Measurements from ENCODE around the gene BCAP31.
"Not testable (repeated sequence)": the region's sequence is repeated elsewhere in the genome, so short reads cannot be mapped to it uniquely, and the experiment has no call there.

Gene BCAP31

GRCh38 chrX:153688506-153688905 lies 35.7 kb downstream of the BCAP31 start:
- H3K27me3 ChIP-seq (replicated peaks; ENCODE audit: control insufficient read depth, insufficient read depth, low read length): no peaks in the 10 kb centered on the region
- H3K9me3 ChIP-seq (ENCODE audit: control insufficient read depth, low read length): peaks cover 5% of the 10 kb centered on the region
- H3K9ac ChIP-seq (ENCODE audit: low read length): no peak overlapping the region
- H3K4me1 ChIP-seq (ENCODE audit: control insufficient read depth, insufficient read depth, low read length): peaks cover 7% of the 10 kb centered on the region
- peak overlapping the region; percentile 71 for H3K4me3 ChIP-seq (ENCODE audit: low read length)
- no peaks in the 10 kb centered on the region for H3K36me3 ChIP-seq (ENCODE audit: control insufficient read depth, insufficient read depth, low read length, severe bottlenecking)
- peak; percentile 20 for DNase-seq (ENCODE audit: low read depth)

GRCh38 chrX:153688071-153688470 lies 36.1 kb downstream of the BCAP31 start:
- H3K36me3 ChIP-seq (ENCODE audit: control insufficient read depth, insufficient read depth, low read length, severe bottlenecking): no peaks in the 10 kb centered on the region
- peaks cover 7% of the 10 kb centered on the region for H3K4me1 ChIP-seq (ENCODE audit: control insufficient read depth, insufficient read depth, low read length)
- no peaks in the 10 kb centered on the region for H3K27me3 ChIP-seq (replicated peaks; ENCODE audit: control insufficient read depth, insufficient read depth, low read length)
- no peak overlapping the region for H3K9ac ChIP-seq (ENCODE audit: low read length)
- H3K9me3 ChIP-seq (ENCODE audit: control insufficient read depth, low read length): peaks cover 6% of the 10 kb centered on the region
- peak; percentile 27 for DNase-seq (ENCODE audit: low read depth)
- H3K4me3 ChIP-seq (ENCODE audit: low read length): no peak overlapping the region

- Histone ChIP-seq H3K27me3 (replicated peaks; ENCODE audit: control insufficient read depth, insufficient read depth, low read length) (no peaks in the 10 kb centered on the region), H3K4me1 (ENCODE audit: control insufficient read depth, insufficient read depth, low read length) (peaks cover 7% of the 10 kb centered on the region), H3K4me3 (ENCODE audit: low read length) (peak within 1 kb of the TSS; percentile 71), H3K9ac (ENCODE audit: low read length) (no peak within 1 kb of the TSS), H3K36me3 (ENCODE audit: control insufficient read depth, insufficient read depth, low read length, severe bottlenecking) (no peaks in the 10 kb centered on the region), H3K9me3 (ENCODE audit: control insufficient read depth, low read length) (peaks cover 6% of the 10 kb centered on the region)
- peak; percentile 79 for DNase-seq (ENCODE audit: low read depth)
Observed at GRCh38 chrX:153687121-153688039, 36.8 kb downstream of the BCAP31 start, which contains the start of gene SLC6A8. Gene SLC6A8 (plus strand): TSS chrX:153687926. CDS start chrX:153688575, 649 bp downstream.

- Histone ChIP-seq H3K4me3 (ENCODE audit: low read length) (no peak overlapping the region), H3K9me3 (ENCODE audit: control insufficient read depth, low read length) (peaks cover 6% of the 10 kb centered on the region), H3K4me1 (ENCODE audit: control insufficient read depth, insufficient read depth, low read length) (peaks cover 7% of the 10 kb centered on the region), H3K27me3 (replicated peaks; ENCODE audit: control insufficient read depth, insufficient read depth, low read length) (no peaks in the 10 kb centered on the region), H3K9ac (ENCODE audit: low read length) (no peak overlapping the region), H3K36me3 (ENCODE audit: control insufficient read depth, insufficient read depth, low read length, severe bottlenecking) (no peaks in the 10 kb centered on the region)
- no peak for DNase-seq (ENCODE audit: low read depth)
Observed at GRCh38 chrX:153686711-153687110, 37.5 kb downstream of the BCAP31 start.

- H3K9me3 ChIP-seq (ENCODE audit: control insufficient read depth, low read length): peaks cover 6% of the 10 kb centered on the region
- peaks cover 7% of the 10 kb centered on the region for H3K4me1 ChIP-seq (ENCODE audit: control insufficient read depth, insufficient read depth, low read length)
- peaks cover 3% of the 10 kb centered on the region for H3K27me3 ChIP-seq (replicated peaks; ENCODE audit: control insufficient read depth, insufficient read depth, low read length)
- H3K4me3 ChIP-seq (ENCODE audit: low read length): no peak overlapping the region
- H3K36me3 ChIP-seq (ENCODE audit: control insufficient read depth, insufficient read depth, low read length, severe bottlenecking): no peaks in the 10 kb centered on the region
- no peak for DNase-seq (ENCODE audit: low read depth)
- H3K9ac ChIP-seq (ENCODE audit: low read length): no peak overlapping the region
Observed at GRCh38 chrX:153685751-153686696, 38.2 kb downstream of the BCAP31 start.

- no peak overlapping the region for H3K4me3 ChIP-seq (ENCODE audit: low read length)
- H3K27me3 ChIP-seq (replicated peaks; ENCODE audit: control insufficient read depth, insufficient read depth, low read length): peaks cover 5% of the 10 kb centered on the region
- H3K4me1 ChIP-seq (ENCODE audit: control insufficient read depth, insufficient read depth, low read length): peaks cover 6% of the 10 kb centered on the region
- no peaks in the 10 kb centered on the region for H3K36me3 ChIP-seq (ENCODE audit: control insufficient read depth, insufficient read depth, low read length, severe bottlenecking)
- no peak overlapping the region for H3K9ac ChIP-seq (ENCODE audit: low read length)
- DNase-seq (ENCODE audit: low read depth): no peak
- H3K9me3 ChIP-seq (ENCODE audit: control insufficient read depth, low read length): peaks cover 6% of the 10 kb centered on the region
Observed at GRCh38 chrX:153685156-153685536, 39.0 kb downstream of the BCAP31 start.

GRCh38 chrX:153684467-153685155 lies 39.6 kb downstream of the BCAP31 start:
- H3K4me1 ChIP-seq (ENCODE audit: control insufficient read depth, insufficient read depth, low read length): peaks cover under 1% of the 10 kb centered on the region
- peaks cover 9% of the 10 kb centered on the region for H3K27me3 ChIP-seq (replicated peaks; ENCODE audit: control insufficient read depth, insufficient read depth, low read length)
- H3K36me3 ChIP-seq (ENCODE audit: control insufficient read depth, insufficient read depth, low read length, severe bottlenecking): no peaks in the 10 kb centered on the region
- no peak for DNase-seq (ENCODE audit: low read depth)
- H3K4me3 ChIP-seq (ENCODE audit: low read length): no peak overlapping the region
- no peak overlapping the region for H3K9ac ChIP-seq (ENCODE audit: low read length)
- peaks cover 6% of the 10 kb centered on the region for H3K9me3 ChIP-seq (ENCODE audit: control insufficient read depth, low read length)

- not testable (repeated sequence) for H3K4me3 ChIP-seq (ENCODE audit: low read length)
Observed at GRCh38 chrX:153683486-153683885, 40.7 kb downstream of the BCAP31 start.

GRCh38 chrX:153681175-153681574 lies 43.0 kb downstream of the BCAP31 start:
- Histone ChIP-seq H3K4me1 (ENCODE audit: control insufficient read depth, insufficient read depth, low read length) (no peaks in the 10 kb centered on the region), H3K4me3 (ENCODE audit: low read length) (no peak overlapping the region), H3K9me3 (ENCODE audit: control insufficient read depth, low read length) (peaks cover 6% of the 10 kb centered on the region), H3K9ac (ENCODE audit: low read length) (no peak overlapping the region), H3K27me3 (replicated peaks; ENCODE audit: control insufficient read depth, insufficient read depth, low read length) (peaks cover 16% of the 10 kb centered on the region), H3K36me3 (ENCODE audit: control insufficient read depth, insufficient read depth, low read length, severe bottlenecking) (no peaks in the 10 kb centered on the region)
- DNase-seq (ENCODE audit: low read depth): no peak

More at GRCh38 chrX:153683486-153683885, 40.7 kb downstream of the BCAP31 start:
- not testable (repeated sequence) for H3K9me3 ChIP-seq (ENCODE audit: control insufficient read depth, low read length); DNase-seq (ENCODE audit: low read depth); H3K9ac ChIP-seq (ENCODE audit: low read length); H3K36me3 ChIP-seq (ENCODE audit: control insufficient read depth, insufficient read depth, low read length, severe bottlenecking); H3K4me1 ChIP-seq (ENCODE audit: control insufficient read depth, insufficient read depth, low read length)
- peaks cover 14% of the 10 kb centered on the region for H3K27me3 ChIP-seq (replicated peaks; ENCODE audit: control insufficient read depth, insufficient read depth, low read length)

- Histone ChIP-seq H3K9me3 (ENCODE audit: control insufficient read depth, low read length) (no peaks in the 10 kb centered on the region), H3K9ac (ENCODE audit: low read length) (no peak overlapping the region), H3K4me3 (ENCODE audit: low read length) (no peak overlapping the region), H3K4me1 (ENCODE audit: control insufficient read depth, insufficient read depth, low read length) (no peaks in the 10 kb centered on the region), H3K27me3 (replicated peaks; ENCODE audit: control insufficient read depth, insufficient read depth, low read length) (peaks cover 35% of the 10 kb centered on the region), H3K36me3 (ENCODE audit: control insufficient read depth, insufficient read depth, low read length, severe bottlenecking) (no peaks in the 10 kb centered on the region)
- no peak for DNase-seq (ENCODE audit: low read depth)
Observed at GRCh38 chrX:153674219-153674851, 49.9 kb downstream of the BCAP31 start.
